HepG2 (cell line): ENCODE data around the gene PPFIA3. TPM values are rescaled to one million over a fixed set of nuclear protein-coding genes. Genes with fewer than 3 reads are reported as not detected.

Experiments used
- ATAC-seq: fragments of 200-7000 bp; cut with Tn5 transposase; 3 replicates; pipeline ENCODE4 v1.9.1; 2020; ENCODE audit warnings: mild to moderate bottlenecking, moderate library complexity
- BruUV-seq: library from RNA; stranded (reverse); fragments of 400-500 nt; replicated peaks from 2 replicates; lab custom pipeline; 2021; lab: Mats Ljungman, UMichigan
- CTCF ChIA-PET: fragments of 300-600 bp; formaldehyde crosslinking; extraction: SDS; loops from one replicate; lab custom pipeline; 2021; ENCODE audit warnings: low total read pairs, inconsistent platforms, low intra/inter-chr PET ratio; lab: Yijun Ruan, JAX
- POLR2A ChIA-PET: fragments of 350-600 bp; sonication (Branson Sonifier 250); formaldehyde crosslinking; loops from one replicate; lab custom pipeline; 2020; ENCODE audit warnings: antibody characterized with exemption, inconsistent platforms; lab: Yijun Ruan, JAX
- DNase-seq: peaks from one replicate; pipeline ENCODE4 v3.0.0-alpha.2; 2015; ENCODE audit warnings: low spot score
- FAIRE-seq: peaks from 3 replicates; lab custom pipeline; 2011; peaks lifted over from hg19 to GRCh38; lab: Jason Lieb, UNC
- H2AFZ ChIP-seq: one replicate; pipeline ENCODE4 v1.6.1; 2011; ENCODE audit warnings: low read length, inconsistent platforms
- H3K27ac ChIP-seq: fragments of 300-600 bp; 3 replicates; pipeline ENCODE4 v1.8.0; 2011; ENCODE audit warnings: mixed run types, mild to moderate bottlenecking, mixed read lengths, low read length, inconsistent platforms; ENCODE audit not compliant: insufficient read depth; ENCODE audit errors: extremely low read length
- H3K27me3 ChIP-seq, 2 experiments: fragments of 200-600 bp in 1 of 2; 2 replicates in 1 of 2; 3 replicates in 1 of 2; pipeline versions ENCODE4 v1.6.0 to v1.8.0; 2011; ENCODE audit warnings: low read length in 2 of 2, mild to moderate bottlenecking in 2 of 2, moderate library complexity in 2 of 2, inconsistent platforms in 1 of 2; ENCODE audit not compliant: insufficient read depth in 2 of 2, control insufficient read depth in 1 of 2
- H3K36me3 ChIP-seq, 2 experiments: fragments of 200-600 bp in 1 of 2; replicated peaks in 1 of 2; 2 replicates in 1 of 2; 3 replicates in 1 of 2; pipeline versions ENCODE4 v1.5.1 to v1.8.0; 2011; ENCODE audit warnings: low read length in 2 of 2, inconsistent platforms in 1 of 2; ENCODE audit not compliant: insufficient read depth in 2 of 2, control insufficient read depth in 1 of 2
- H3K4me1 ChIP-seq: 2 replicates; pipeline ENCODE4 v1.5.1; 2012; ENCODE audit warnings: low read length, inconsistent platforms; ENCODE audit not compliant: insufficient read depth
- H3K4me2 ChIP-seq: 2 replicates; pipeline ENCODE4 v1.6.0; 2011; ENCODE audit warnings: low read depth, low read length, inconsistent platforms
- H3K4me3 ChIP-seq, 3 experiments: fragments of 200-600 bp in 1 of 3; sonication (generic), shearing (Covaris generic) in 1 of 3; replicated peaks in 1 of 3; 2 replicates each; pipeline ENCODE4 v1.5.1; 2011 to 2016; ENCODE audit warnings: low read length in 3 of 3, inconsistent platforms in 2 of 3, low read depth in 2 of 3, mild to moderate bottlenecking in 2 of 3, control low read depth in 1 of 3, mixed read lengths in 1 of 3; ENCODE audit not compliant: insufficient read depth in 1 of 3
- H3K79me2 ChIP-seq: one replicate; pipeline ENCODE4 v1.6.1; 2011; ENCODE audit warnings: low read length, inconsistent platforms; ENCODE audit not compliant: insufficient read depth
- H3K9ac ChIP-seq: 2 replicates; pipeline ENCODE4 v1.6.0; 2011; ENCODE audit warnings: mild to moderate bottlenecking, low read depth, low read length, inconsistent platforms; ENCODE audit not compliant: insufficient read depth
- H3K9me3 ChIP-seq: 2 replicates; pipeline ENCODE4 v1.5.1; 2012; ENCODE audit warnings: mild to moderate bottlenecking, low read length
- H4K20me1 ChIP-seq: 2 replicates; pipeline ENCODE4 v1.6.0; 2011; ENCODE audit warnings: inconsistent platforms, mild to moderate bottlenecking, low read length, moderate library complexity; ENCODE audit not compliant: insufficient read depth
- CTCF ChIP-seq: sonication (generic); formaldehyde crosslinking; IDR thresholded peaks from 2 replicates; pipeline ENCODE4 v1.5.0; 2020; ENCODE audit warnings: mild to moderate bottlenecking, missing genetic modification reagents, moderate library complexity
- HOXA3 ChIP-seq: sonication (generic); formaldehyde crosslinking; IDR thresholded peaks from 2 replicates; pipeline ENCODE4 v1.5.0; 2020; ENCODE audit warnings: missing genetic modification reagents
- SNAI1 ChIP-seq: sonication (generic); formaldehyde crosslinking; IDR thresholded peaks from 2 replicates; pipeline ENCODE4 v1.5.0; 2020; ENCODE audit warnings: mild to moderate bottlenecking, missing genetic modification reagents, borderline replicate concordance
- TBP ChIP-seq: sonication (generic); formaldehyde crosslinking; IDR thresholded peaks from 2 replicates; pipeline ENCODE4 v1.5.0; 2020; ENCODE audit warnings: missing genetic modification reagents
- WGBS: methylation state at CpG from one replicate; pipeline ENCODE4 v1.1.6; 2017; ENCODE audit warnings: low lambda C conversion rate; 5-methylcytosine and 5-hydroxymethylcytosine counted together
- in situ Hi-C: cut with HindIII; loops from 2 replicates; pipeline ENCODE4 v1.10.0; 2017; ENCODE audit warnings: low pct_unique_long_range_greater_than_20kb; ENCODE audit not compliant: extremely low pct_ligation_motif_present
- intact Hi-C: fragments of 100-400 bp; cut with micrococcal nuclease; formaldehyde crosslinking; loops from one replicate; pipeline ENCODE4 v1.10.0; 2022; ENCODE audit not compliant: unreplicated experiment
- polyA plus RNA-seq, 8 experiments: library from polyadenylated mRNA; depleted of rRNA in 3 of 8; stranded (reverse) in 7 of 8; unstranded in 1 of 8; fragments of >200 nt; fragmentation: Illumina TruSeq in 4 of 8; extraction: Trizol in 4 of 8; gene quantifications; 2 replicates each; pipeline versions ENCODE4 v1.2.1 to v1.2.3, GENCODE V29; 2011 to 2016; ENCODE audit warnings: low read depth in 4 of 8, missing spikeins in 1 of 8, mixed read lengths in 1 of 8; ENCODE audit not compliant: insufficient read depth in 1 of 8
- total RNA-seq, 5 experiments: library from RNA; depleted of rRNA; stranded (reverse); fragments of >200 nt; fragmentation: Illumina TruSeq; extraction: Trizol; gene quantifications; 2 replicates each; pipeline ENCODE4 v1.2.3, GENCODE V29; 2016; ENCODE audit warnings: low read depth in 1 of 5

Gene PPFIA3
- total and polyA plus RNA-seq, 2 of the 13 experiments (the other 11 are each of a cell fraction or from before 2014, with no cell fraction given): 6.7 to 8.6 TPM

GRCh38 chr19:49071860-49072547 lies 47.3 kb upstream of the PPFIA3 start:
- Histone ChIP-seq H3K27ac (no peak overlapping the region), H3K9me3 (no peaks in the 10 kb centered on the region), H3K9ac (no peak overlapping the region), H3K4me3 (no peak overlapping the region), H3K4me1 (0 out of 2 replicates have a peak, but pooled peaks cover 4% of the 10 kb centered on the region), H4K20me1 (no peaks in the 10 kb centered on the region), H3K27me3 (peaks cover 2 to 27% of the 10 kb centered on the region in 2 experiments), H3K36me3 (no peaks in the 10 kb centered on the region), H3K79me2 (no peaks in the 10 kb centered on the region), H3K4me2 (no peak overlapping the region), H2AFZ (no peak overlapping the region)
- TF ChIP-seq TBP (CRISPR knock-in tag) (no peak), HOXA3 (CRISPR knock-in tag) (0 out of 2 replicates have a peak, but pooled peaks have one; percentile 27)
- no TSS peak for BruUV-seq
- POLR2A ChIA-PET: no interaction called here
- DNase-seq: no peak
- 77% methylated on average over 77 of the region's 93 CpGs for WGBS
- in situ Hi-C loops (no loop called here), intact Hi-C loops (no loop called here)
- FAIRE-seq: no peak
- ATAC-seq: no peak
- CTCF ChIA-PET: no interaction called here

GRCh38 chr19:49073514-49074378 lies 45.6 kb upstream of the PPFIA3 start:
- H3K4me3 ChIP-seq: no peak overlapping the region
- DNase-seq: peak; percentile 32

More at GRCh38 chr19:49073514-49074378, 45.6 kb upstream of the PPFIA3 start:
- no peak overlapping the region for H3K27ac ChIP-seq
- in situ Hi-C loops: no loop called here
- no peak overlapping the region for H3K4me2 ChIP-seq
- H2AFZ ChIP-seq: no peak overlapping the region
- no peaks in the 10 kb centered on the region for H3K79me2 ChIP-seq
- H3K27me3 ChIP-seq: peaks cover 2 to 23% of the 10 kb centered on the region in 2 experiments
- WGBS: 33% methylated on average over 15 of the region's 23 CpGs
- ATAC-seq (peak; percentile 75), FAIRE-seq (peak; percentile 46)
- H3K4me1 ChIP-seq: no peaks in the 10 kb centered on the region
- BruUV-seq: no TSS peak
- no peak for TF ChIP-seq SNAI1 (CRISPR knock-in tag)
- TF ChIP-seq CTCF (CRISPR knock-in tag): peak; percentile 47; the same call in 1 of the 2 replicates
- TF ChIP-seq, all 625 proteins: peak for 1
- Histone ChIP-seq H3K9ac (no peak overlapping the region), H3K9me3 (no peaks in the 10 kb centered on the region), H4K20me1 (no peaks in the 10 kb centered on the region), H3K36me3 (no peaks in the 10 kb centered on the region)
- POLR2A ChIA-PET: no interaction called here
- CTCF ChIA-PET: no interaction called here
- intact Hi-C loops: no loop called here
